ENCODE data around the gene ARRDC2.

DNA sequence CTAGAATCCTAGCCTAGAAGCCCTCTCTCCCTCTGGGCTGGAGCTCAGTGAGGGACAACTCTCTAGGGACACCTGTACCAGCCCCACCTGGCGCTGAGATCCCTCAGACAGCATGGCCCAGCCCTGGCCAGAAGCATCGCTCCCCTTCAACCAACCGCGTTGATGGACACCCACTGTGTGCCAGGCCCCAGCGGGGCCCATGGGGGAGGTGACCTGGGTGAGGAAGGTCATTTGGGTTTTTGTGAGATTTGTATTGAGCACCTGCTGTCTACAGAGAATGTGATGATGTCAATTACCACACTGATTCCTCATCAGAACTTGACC lies 9.2 kb upstream of the ARRDC2 start:
- TF ChIP-seq POLR2A (IDR thresholded peaks at IDR 0.05), result no peak
- TF ChIP-seq, protein P1, sequence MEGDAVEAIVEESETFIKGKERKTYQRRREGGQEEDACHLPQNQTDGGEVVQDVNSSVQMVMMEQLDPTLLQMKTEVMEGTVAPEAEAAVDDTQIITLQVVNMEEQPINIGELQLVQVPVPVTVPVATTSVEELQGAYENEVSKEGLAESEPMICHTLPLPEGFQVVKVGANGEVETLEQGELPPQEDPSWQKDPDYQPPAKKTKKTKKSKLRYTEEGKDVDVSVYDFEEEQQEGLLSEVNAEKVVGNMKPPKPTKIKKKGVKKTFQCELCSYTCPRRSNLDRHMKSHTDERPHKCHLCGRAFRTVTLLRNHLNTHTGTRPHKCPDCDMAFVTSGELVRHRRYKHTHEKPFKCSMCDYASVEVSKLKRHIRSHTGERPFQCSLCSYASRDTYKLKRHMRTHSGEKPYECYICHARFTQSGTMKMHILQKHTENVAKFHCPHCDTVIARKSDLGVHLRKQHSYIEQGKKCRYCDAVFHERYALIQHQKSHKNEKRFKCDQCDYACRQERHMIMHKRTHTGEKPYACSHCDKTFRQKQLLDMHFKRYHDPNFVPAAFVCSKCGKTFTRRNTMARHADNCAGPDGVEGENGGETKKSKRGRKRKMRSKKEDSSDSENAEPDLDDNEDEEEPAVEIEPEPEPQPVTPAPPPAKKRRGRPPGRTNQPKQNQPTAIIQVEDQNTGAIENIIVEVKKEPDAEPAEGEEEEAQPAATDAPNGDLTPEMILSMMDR (IDR thresholded peaks at IDR 0.05), result no peak
